Measurements from ENCODE around the gene ARHGEF17.
"Not testable (repeated sequence)": the region's sequence is repeated elsewhere in the genome, so short reads cannot be mapped to it uniquely, and the experiment has no call there.

ARHGEF17 gene, protein sequence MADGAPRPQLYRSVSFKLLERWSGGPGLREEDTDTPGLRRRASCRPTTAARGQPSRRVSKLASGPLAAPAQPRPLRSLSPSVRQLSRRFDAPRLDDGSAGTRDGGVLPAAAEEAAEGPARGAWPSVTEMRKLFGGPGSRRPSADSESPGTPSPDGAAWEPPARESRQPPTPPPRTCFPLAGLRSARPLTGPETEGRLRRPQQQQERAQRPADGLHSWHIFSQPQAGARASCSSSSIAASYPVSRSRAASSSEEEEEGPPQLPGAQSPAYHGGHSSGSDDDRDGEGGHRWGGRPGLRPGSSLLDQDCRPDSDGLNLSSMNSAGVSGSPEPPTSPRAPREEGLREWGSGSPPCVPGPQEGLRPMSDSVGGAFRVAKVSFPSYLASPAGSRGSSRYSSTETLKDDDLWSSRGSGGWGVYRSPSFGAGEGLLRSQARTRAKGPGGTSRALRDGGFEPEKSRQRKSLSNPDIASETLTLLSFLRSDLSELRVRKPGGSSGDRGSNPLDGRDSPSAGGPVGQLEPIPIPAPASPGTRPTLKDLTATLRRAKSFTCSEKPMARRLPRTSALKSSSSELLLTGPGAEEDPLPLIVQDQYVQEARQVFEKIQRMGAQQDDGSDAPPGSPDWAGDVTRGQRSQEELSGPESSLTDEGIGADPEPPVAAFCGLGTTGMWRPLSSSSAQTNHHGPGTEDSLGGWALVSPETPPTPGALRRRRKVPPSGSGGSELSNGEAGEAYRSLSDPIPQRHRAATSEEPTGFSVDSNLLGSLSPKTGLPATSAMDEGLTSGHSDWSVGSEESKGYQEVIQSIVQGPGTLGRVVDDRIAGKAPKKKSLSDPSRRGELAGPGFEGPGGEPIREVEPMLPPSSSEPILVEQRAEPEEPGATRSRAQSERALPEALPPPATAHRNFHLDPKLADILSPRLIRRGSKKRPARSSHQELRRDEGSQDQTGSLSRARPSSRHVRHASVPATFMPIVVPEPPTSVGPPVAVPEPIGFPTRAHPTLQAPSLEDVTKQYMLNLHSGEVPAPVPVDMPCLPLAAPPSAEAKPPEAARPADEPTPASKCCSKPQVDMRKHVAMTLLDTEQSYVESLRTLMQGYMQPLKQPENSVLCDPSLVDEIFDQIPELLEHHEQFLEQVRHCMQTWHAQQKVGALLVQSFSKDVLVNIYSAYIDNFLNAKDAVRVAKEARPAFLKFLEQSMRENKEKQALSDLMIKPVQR (N-terminal part only)

GRCh38 chr11:73308003-73308960, at the start of gene ARHGEF17:
Gene ARHGEF17 (plus strand): TSS chr11:73308276. CDS start chr11:73308639, 363 bp downstream.
- DNase-seq = peak; percentile 86 to 87

- no peak for DNase-seq
Observed at GRCh38 chr11:73259406-73260126, 48.5 kb upstream of the ARHGEF17 start.

GRCh38 chr11:73260127-73260457, 48.0 kb upstream of the ARHGEF17 start:
- DNase-seq = no peak

GRCh38 chr11:73262851-73263495, 45.1 kb upstream of the ARHGEF17 start:
- DNase-seq = no peak

DNA sequence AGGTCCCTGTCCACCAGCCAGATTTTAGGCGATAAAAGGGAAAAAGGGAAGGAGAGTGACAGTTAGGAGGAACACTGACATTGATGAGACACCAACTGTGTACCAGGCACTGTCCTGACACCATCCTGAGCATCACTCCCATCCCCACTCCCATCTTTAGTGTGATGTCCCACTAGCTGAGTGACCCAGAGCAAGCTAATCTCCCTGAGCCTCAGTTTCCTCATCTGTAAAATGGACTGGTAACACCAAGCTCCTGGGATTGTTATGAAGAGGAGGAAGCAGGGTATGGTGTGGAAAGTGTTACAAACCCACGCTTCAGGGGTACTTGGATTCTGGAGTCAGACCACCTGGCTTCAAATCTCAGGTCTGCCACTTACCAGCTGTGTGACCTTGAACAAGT, 44.4 kb upstream of the ARHGEF17 start:
- DNase-seq = no peak

- DNase-seq = no peak
Observed at GRCh38 chr11:73265278-73265810, 42.7 kb upstream of the ARHGEF17 start.

- DNase-seq = no peak
Observed at GRCh38 chr11:73265853-73266645, 42.0 kb upstream of the ARHGEF17 start.

- no peak for DNase-seq
Observed at GRCh38 chr11:73266646-73267020, 41.4 kb upstream of the ARHGEF17 start.

- no peak for DNase-seq
Observed at GRCh38 chr11:73267122-73267846, 40.8 kb upstream of the ARHGEF17 start.

- DNase-seq = no peak
Observed at GRCh38 chr11:73267906-73268540, 40.1 kb upstream of the ARHGEF17 start.

DNA sequence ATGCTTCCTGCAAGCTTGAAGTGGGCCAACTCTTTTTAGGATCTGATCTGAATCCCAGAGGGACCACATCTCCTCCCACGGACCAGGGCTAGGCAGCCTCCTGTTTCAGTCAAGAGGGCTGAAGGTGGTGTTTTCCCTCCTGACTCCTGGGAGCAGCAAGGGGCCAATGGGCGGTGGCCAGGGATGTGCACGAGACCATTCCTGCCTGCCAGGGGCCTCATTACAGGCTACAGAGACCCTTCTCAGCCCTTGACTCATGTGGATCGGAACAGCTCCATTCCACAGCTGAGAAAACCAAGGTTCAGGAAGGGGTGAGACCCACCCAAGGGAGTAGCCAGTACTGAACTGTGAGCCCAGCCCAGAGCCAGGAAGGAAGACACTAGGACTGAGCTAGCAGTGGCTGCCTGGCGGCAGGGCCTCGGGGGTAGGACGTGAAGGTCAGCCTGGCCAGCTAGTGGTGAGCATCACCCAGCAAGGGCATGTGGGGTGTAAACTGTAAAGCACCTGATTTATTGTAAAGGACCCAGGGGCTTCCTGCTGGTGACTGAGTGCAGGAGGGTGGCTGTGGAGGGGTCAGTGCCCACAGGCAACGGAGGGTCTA, 39.3 kb upstream of the ARHGEF17 start:
- no peak for DNase-seq

DNA sequence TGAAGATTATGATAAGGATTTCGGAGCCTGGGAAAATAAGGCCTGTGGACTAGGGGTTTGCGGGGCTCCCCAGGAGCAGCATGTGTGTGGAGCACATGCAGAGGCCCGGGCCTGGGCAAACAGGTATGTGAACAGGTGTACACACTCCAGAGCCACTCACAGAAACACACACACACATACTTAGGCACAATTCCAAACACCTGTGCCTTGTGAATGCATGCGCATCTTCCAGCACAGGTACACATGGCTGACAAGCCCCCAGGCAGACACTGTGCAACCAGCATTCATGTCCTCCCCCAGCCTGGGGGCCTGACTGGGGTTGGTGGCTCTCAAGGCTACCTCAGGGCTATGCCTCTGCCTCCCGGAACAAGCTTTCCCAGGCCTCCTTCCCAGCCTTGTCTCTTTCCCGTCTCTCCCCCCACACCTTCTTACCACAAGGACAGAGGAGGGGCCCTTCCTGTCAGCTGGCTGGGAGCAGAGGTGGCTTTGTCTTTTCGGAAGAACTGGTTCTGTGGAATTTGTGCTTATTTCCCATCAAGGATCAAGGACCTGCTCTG, 38.5 kb upstream of the ARHGEF17 start:
- DNase-seq = no peak

- no peak for DNase-seq
Observed at GRCh38 chr11:73270016-73270854, 37.8 kb upstream of the ARHGEF17 start.

- no peak for DNase-seq
Observed at GRCh38 chr11:73270855-73271477, 37.1 kb upstream of the ARHGEF17 start.

DNA sequence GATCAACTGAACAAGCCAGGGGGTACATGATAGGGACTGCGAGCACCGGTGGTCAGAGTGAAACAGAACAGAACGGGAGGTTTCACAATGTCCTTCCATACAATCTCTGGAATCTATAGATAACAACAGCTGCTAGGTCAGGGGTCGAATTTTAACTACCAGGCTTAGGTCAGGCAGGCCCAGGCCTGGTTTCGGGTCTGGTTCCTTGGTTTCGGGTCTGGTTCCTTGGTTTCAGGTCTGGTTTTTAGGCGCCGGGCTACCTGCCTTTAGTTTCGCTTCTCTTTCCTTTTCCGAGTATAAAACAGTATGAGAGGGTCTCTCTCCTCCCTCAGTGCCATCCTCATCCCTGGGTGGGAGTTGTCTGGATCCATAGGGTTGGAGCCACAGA, 36.6 kb upstream of the ARHGEF17 start:
- DNase-seq = not testable (repeated sequence)
